HG03432 (cell line): ENCODE results near the gene EEF2K.
"Not testable (repeated sequence)": the region's sequence is repeated elsewhere in the genome, so short reads cannot be mapped to it uniquely, and the experiment has no call there.

Experiments
- ATAC-seq: cut with Tn5 transposase; IDR thresholded peaks from one replicate; pipeline ENCODE4 v1.9.1; 2021; ENCODE audit warnings: mild to moderate bottlenecking, moderate library complexity; ENCODE audit not compliant: unreplicated experiment

The EEF2K gene

DNA sequence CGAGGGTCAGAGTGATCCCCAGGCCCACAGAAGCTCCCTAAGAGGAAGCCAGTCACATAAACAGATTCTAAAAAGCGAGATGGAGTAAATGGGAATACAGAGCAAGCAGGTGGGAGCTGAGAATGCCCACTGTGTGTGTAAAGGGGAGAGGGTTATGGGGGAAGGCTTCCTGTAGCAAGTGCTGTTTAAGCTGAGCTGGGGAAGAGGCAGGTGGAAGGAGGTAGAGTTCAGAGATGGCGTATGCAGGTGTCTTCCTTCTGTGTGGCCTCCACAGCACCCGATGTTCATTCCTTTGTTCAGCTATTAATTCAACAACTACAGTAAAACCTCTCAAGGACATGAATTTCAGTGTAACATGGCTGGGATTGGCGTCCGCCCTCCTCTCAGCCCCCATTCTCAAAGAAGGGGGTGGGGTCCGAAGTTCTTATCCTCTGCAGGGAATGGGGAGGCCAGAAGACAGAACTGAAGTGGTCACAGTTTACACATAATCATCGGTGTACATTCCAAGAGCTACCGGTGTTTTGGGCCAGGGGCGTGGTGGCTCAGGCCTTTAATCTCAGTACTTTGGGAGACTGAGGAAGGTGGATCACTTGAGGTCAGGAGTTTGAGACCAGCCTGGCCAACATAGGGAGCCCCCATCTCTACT is 1.8 kb downstream of the EEF2K start:
- ATAC-seq, result no peak

DNA sequence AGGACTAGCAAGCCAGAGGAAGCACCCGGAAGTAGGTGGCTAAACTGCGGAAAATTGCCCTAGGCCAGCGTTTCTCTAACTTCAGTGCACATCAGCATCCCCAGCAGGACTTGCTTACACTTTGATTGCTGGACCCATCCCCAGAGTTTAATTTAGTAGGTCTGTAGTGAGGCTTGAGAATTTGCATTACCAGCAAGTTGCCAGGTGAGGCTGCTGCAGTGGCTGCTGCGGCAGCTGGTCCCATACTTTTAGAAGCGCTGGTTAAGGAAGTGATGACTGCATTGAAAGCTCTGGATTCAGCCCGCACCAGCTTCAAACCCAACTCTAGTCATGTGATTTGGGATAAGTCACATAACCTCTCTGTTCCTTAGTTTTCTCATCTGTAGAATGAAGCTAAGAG is 4.2 kb downstream of the EEF2K start:
- ATAC-seq, result no peak

DNA sequence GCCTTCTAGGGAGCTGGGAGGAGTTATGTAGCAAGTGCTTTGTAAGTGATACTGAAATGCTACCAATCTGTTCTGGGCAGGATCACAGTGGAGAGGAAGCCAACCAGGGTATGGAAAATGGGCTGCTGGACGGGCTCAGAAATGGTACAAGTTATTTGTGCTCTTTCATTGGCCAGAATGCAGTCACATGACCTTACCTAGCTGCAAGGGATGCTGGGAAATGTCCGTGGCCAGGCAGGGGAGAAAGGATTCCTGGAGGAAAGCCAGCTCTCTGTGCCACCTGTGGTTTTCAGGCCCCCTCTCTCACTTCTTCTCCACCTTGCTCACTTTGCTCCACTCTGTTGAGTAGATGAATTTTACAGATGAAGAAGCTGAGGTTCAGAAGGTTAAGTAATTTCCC is 4.8 kb downstream of the EEF2K start:
- ATAC-seq, result no peak

DNA sequence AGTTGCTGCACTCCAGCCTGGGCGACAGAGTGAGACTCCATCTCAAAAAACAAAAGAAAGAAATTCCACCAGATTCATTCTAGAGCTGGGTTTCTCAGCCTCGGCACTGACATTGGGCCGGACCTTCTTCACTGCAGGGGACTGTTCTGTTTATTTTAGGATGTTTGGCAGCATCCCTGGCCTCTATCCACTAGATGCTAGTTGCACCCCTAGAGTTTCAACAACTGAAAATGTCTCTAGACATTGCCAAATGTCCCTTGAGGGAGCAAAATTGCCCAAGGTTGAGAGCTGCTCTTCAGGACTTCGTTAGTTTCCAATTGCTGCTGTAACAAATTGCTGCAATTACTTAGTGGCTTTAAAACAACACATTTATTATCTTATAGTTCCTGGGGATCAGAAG is 7.2 kb downstream of the EEF2K start:
- ATAC-seq, result no peak

DNA sequence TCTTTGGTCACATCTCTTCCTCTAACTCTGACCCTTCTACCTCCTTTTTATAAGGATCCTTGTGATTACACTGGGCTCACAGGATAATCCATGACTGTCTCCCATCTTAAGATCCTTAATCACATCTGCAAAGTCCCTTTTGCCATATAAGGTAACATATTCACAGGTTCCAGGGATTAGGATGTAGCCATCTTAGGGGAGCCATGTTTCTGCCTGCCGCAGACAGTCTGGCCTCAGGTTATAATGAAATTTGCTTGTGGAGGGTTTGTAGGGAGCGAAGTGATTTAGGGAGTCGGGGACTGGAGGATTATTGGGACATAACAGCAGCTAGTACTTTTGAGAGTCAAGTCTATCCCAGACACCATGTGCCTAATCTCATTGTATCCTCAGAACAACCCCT is 7.7 kb downstream of the EEF2K start:
- no peak for ATAC-seq

DNA sequence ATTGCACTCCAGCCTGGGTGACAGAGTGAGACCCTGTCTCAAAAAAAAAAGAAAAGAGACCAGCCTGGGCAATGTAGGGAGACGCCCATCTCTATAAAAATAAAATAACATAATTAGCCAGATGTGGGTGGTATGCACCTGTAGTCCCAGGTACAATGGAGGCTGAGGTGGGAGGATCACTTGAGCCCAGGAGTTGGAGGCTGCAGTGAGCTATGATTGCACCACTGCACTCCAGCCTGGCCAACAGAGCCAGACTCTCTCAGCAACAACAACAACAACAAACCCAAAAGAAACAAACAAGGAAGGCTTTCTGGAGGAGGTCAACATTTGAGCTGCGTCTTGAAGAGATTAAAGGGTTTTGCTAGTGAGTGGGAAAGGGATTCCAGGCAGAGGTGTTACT is 8.3 kb downstream of the EEF2K start:
- no peak for ATAC-seq

DNA sequence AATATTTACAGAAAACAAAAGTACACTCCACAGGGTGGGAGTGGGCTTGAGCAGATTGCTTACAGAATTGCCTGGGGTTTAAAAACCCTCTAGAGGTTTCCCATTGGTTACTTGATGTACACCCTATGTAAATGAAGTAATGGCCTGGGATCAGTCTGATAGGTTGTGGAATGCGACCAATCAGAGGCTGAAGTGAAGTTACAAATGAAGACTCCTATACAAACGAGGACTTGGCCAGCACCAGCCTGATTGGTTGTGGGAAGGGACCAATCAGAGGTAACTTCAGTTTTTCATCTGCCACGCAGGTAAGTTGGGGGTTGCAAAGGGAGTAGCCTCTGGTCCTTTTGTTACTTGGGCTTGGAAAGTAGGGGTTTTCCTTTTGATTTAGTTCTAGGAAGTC is 8.8 kb downstream of the EEF2K start:
- ATAC-seq, result no peak

DNA sequence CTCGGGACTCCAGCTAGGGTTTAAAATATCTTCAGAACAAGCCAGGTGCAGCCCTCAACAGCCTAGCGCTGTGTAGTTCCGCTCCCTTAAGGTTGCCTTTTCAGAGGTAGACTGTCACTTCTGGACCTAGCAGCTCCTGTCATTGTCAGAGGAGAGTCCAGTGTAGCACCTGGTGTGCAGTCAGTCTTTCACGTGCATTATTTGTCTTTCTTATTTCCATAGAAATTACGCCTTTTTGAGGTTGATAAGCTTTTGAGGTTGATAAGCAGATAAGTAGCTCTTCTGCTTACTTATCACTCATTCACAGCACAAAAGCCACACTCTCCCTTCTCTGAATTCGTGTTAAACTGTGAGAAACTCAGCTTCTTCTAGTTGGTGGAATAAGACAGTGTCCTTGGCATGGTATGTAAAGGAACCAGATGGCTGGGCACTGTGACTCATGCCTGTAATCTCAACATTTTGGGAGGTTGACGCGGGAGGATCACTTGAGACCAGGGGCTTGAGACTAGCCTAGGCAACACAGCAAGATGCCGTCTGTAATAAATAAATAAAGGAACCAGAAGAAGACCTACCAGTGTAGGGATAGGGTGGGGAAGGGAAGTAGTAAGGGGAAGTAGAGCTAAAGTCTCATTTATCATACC is 10.2 kb downstream of the EEF2K start:
- no peak for ATAC-seq

DNA sequence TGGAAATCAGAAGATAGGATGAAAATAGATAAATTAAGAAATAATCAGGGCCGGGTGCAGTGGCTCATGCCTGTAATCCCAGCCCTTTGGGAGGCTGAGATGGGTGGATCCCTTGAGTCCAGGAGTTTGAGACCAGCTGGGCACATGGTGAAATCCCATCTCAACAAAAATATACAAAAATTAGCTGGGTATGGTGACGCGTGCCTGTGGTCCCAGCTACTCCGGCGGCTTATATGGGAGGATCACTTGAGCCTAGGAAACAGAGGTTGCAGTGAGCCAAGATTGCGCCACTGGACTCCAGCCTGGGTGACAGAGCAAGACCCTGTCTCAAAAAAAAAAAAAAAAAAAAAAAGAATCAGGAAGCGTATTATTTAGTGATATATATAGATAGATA is 10.8 kb downstream of the EEF2K start:
- not testable (repeated sequence) for ATAC-seq

DNA sequence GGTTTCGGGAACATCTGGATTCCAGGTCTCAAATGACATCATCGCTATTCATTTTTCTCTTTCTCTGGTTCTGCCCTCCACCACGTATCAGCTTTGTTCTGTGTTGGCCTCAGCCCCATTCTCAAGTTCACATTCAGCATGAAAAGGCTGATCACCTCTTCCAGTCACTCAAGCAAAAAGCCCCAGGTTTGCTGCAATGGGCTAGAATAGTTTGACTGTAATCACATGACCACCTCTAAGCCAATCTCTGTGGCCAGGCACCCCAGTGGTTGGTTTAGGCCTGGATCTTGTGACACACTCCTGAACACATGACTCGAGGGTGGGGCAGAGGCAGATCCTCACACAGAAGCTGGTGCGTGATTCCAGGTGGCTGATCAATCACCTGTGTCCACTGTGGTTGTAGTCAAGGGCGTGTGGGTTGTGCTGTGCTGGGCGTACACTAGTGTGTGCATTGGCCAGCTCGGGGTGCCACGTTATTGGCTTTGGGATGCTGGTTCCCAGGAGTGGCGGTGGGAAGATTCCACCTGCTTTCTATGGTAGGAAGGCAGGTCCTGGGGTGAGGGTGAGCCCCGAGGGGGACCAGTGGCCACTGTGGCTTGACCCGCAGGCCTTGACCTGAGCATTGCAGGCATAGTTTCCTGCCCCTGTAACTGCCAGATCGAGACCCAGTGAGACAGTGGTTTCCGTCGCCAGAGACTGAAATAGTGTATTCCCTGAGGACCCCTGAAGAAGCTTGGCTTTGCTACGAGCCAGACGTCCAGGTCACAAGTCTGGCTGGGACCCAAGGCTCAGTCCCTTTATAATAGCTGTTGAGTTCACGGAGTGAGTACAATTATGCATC is 12.0 kb downstream of the EEF2K start:
- peak; percentile 82 for ATAC-seq

DNA sequence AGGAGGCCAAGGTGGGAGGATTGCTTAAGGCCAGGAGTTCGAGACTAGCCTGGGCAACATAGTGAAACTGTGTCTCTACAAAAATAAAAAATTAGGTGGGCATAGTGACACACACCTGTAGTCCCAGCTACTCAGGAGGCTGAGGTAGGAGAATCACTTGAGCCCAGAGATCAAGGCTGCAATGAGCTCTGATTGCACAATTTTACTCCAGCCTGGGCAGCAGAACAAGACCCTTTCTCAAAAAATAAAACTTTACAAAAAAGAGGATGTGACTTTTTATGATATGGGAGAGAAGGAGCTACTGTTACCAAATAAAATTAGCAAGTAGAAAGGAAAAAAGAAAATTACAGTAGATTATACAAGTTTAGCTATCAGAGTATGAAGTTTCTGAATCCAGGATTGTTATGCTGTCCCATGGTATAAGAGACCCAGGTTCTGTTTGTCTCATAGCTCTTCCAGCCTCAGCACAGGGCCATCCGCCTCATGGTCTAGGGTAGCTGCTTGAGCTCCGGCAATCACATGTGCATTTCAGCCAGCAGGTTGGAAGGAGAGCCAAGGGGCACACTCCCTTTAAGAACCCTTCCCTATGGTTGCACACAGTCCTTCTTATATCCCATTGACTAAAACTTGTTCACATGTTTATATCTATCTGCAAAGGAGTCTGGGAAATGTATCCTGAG is 13.5 kb downstream of the EEF2K start:
- ATAC-seq, result no peak

DNA sequence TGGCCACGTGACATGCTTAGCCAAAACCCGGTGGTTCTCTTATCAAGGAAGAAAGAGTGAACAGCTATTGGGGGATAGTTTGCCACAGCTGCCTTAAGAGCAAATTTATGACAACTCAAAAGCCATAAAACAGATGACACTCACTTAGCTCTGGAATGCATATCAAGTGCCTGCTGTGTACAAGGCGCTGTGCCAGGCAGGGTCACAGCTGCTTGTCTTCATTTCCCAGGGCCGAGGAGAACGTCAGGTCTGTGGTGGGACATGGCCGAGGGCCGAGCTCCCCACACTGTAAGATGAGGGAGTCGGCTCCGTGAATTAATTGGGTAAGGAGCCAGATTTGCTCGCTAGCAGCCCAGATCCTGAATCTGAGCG is 14.0 kb downstream of the EEF2K start:
- ATAC-seq, result no peak

DNA sequence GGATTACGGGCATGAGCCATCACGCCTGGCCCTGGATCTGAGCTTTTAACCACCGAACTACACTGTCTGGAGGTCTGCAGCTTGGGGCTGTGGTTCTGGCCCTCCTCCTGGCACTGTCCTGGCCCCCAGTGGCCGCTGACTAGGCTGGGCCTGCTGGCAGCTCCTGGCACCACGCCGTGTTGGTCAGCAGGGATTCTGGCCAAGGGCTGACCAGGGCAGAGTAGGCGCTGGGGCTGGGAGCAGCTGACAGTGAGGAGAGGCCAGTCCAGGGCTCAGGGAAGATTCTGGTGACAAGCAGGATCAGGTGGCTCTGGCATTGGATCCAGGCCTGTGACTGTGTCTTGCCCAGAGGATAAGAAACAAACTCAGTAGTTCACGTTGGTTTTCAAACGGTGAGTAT is 14.6 kb downstream of the EEF2K start:
- ATAC-seq, result no peak

DNA sequence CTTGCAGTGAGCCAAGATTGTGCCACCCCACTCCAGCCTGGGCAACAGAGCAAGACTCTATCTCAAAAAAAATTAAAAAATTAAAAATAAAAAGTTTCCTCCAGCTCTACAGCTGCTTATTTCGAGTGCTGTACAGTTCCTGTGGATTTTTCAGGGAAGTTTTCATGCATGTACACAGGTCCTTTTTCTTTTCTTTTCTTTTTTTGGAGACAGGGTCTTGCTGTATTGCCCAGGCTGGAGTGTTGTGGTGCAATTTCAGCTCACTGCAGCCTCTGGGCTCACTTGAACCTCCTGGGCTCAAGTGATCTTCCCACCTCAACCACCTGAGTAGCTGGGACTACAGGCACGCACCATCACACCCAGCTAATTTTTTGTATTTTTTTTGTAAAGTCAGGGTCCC is 15.9 kb downstream of the EEF2K start:
- ATAC-seq, result no peak

DNA sequence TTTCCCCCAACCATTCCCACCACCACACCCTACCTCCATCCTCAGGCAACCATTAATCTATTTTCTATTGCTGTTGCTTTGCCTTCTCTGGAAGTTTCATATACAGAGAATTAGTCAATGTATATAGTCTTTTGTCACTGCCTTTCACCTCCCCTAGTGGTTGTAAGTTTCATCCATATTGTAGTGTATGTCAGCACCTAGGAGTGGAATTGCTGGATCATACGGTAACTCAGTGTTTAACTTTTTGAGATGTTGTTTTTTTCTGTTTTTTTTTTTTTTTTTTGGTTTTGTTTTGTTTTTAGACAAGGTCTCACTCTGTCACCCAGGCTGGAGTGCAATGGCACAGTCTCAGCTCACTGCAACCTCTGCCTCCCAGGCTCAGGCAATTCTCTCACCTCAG is 16.9 kb downstream of the EEF2K start:
- ATAC-seq, result no peak

DNA sequence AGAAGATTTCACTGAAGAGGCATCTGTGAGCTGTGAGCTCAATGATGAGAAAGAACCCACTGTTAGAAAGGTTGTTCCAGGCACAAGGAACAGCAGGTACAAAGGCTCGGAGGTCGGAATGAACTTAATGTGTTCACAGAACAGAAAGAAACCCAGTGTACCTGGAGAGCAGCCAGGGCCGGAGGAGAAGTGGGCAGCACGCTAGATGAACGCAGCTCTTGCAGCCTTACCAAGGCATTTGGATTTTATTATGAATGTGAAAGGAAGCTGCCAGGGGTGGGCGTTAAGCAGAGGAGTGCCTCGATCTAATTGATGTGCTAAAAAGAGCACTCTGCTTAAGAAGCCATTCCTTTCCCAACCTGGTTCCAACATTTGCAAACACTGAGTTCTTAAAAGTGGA is 19.0 kb downstream of the EEF2K start:
- no peak for ATAC-seq

DNA sequence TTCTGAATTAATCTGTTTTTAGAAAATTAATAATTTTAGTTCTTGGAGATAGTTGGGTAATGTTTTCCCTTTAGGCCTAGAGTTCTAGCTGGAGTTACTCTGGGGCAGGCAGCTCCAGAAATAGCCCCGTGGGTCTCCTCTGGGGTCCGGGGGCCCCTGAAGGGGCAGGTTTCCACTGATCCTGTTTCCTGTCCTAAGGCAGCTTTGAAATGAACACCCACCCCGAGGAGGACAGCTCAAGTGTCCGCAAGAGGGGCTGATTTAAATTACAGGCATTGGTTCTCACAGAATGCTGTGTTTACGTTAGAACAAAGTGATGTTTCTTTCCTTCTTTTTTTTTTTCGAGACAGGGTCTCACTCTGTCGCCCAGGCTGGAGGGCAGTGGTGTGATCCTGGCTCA is 23.8 kb downstream of the EEF2K start:
- ATAC-seq, result no peak

DNA sequence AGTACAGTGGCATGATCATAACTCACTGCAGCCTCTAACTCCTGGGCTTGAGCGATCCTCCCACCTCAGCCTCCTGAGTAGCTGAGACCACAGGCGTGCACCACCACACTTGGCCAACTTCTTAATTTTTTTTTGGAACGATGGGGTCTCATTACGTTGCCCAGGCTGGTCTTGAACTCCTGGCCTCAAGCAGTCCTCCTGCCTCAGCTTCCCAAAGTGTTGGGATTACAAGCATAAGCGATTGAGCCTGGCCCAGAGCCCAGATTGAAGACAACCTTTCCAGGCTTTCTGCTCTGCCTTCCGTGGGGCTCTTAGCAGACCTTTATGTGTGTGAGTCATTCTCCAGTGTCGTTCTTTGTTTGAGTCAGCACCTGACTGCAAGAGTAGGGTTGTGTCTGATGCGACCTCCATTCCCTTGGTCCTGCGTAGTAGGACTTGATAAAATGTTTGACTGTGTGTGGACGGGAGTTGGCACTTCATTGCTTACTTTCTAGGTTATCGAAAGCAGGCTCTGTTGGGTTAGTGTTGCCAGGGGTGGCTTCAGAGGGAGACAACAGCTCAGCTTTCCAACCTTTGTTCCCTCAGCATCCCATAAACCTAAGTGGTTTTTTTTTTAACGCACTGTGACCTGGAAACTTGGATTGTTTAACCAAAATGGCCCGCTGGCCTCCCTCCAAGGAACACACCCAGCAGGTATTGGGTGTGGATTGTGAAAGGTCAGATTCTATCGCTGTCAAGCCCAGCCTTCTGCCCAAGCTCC is 26.4 kb downstream of the EEF2K start:
- ATAC-seq, result no peak

DNA sequence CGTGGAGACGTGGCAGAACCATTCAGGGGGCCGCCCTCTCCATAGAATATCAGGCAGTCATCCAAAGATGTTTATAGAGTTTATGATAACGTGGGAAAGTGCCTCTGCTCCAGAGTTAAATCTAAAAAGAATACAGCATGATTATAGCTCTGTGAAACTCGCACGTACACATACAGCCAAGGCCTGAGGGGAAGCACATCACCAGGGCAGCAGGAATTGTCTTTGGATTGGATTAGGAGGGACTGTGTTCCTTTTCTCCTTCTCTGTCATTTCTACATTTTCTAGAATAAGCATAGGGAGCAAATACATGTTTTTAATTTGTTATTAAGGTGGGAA is 26.9 kb downstream of the EEF2K start:
- ATAC-seq, result no peak

DNA sequence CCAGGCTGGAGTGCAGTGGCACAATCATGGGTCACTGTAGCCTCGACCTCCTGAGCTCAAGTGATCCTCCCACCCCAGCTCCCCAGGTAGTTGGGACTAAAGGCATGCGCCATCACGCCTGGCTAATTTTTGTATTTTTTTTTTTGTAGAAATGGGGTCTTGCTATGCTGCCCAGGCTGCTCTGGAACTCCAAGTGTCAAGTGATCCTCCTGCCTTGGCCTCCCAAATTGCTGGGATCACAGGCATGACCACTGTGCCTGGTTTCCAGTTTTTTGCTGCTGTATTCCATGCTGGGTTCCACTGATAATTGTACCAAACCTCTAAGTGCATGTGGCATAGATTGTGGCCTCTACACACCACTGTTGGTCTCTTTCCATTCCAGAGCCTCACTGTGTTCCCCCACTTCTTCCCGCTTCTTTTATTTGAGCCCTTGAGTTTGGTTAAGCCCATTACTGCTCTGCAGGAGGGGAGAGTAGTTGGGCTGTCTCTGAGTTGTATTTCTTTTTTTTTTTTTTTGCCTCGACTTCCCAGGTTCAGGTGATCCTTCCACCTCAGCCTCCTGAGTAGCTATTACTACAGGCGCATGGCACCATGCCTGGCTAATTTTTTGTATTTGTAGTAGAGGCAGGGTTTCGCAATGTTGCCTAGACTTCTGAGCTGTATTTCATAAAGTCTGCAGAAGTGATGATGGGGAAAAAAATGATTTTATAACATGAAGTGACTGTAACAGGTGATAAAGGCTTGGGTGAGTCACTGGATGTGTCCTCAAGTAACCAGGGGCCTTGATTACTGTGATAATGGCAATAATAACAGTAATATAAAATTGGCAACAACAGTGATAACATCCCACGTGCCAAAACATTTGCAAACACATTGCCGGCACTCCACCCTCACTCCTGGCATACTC is 30.0 kb downstream of the EEF2K start:
- no peak for ATAC-seq
